H1 (cell line): Measurements from ENCODE around the gene CFAP91. TPM values are rescaled to one million over a fixed set of nuclear protein-coding genes. Genes with fewer than 3 reads are reported as not detected.

Source experiments
- CTCF ChIA-PET: fragments of 300-600 bp; sonication (Branson Sonifier 250); formaldehyde crosslinking; loops from one replicate; lab custom pipeline; 2021; ENCODE audit not compliant: partially characterized antibody; lab: Charles Lee
- POLR2A ChIA-PET: fragments of 300-600 bp; sonication (Branson Sonifier 250); formaldehyde crosslinking; loops from one replicate; lab custom pipeline; 2021; ENCODE audit warnings: inconsistent platforms; ENCODE audit not compliant: partially characterized antibody; lab: Charles Lee
- DNase-seq, 2 experiments: peaks; one replicate each; pipeline versions ENCODE4 v3.0.0 to v3.0.0-alpha.2; 2010 to 2022; ENCODE audit warnings: low spot score in 2 of 2, low read depth in 1 of 2, mixed read lengths in 1 of 2
- FAIRE-seq: peaks from 2 replicates; lab custom pipeline; 2011; peaks lifted over from hg19 to GRCh38; lab: Jason Lieb, UNC
- H2AFZ ChIP-seq: 2 replicates; pipeline ENCODE4 v1.8.1; 2012; ENCODE audit warnings: low read length, inconsistent platforms
- H2AK5ac ChIP-seq: 2 replicates; pipeline ENCODE4 v1.6.1; 2013; ENCODE audit warnings: low read depth, low read length
- H2BK120ac ChIP-seq: replicated peaks from 2 replicates; pipeline ENCODE3; 2013; ENCODE audit warnings: low read depth, low read length, inconsistent platforms
- H2BK12ac ChIP-seq: 2 replicates; pipeline ENCODE4 v1.6.1; 2013; ENCODE audit warnings: low read depth, low read length
- H2BK15ac ChIP-seq: 2 replicates; pipeline ENCODE4 v1.6.1; 2013; ENCODE audit warnings: low read length
- H2BK20ac ChIP-seq: 2 replicates; pipeline ENCODE4 v1.6.1; 2013; ENCODE audit warnings: low read length
- H2BK5ac ChIP-seq: 2 replicates; pipeline ENCODE4 v1.6.1; 2013; ENCODE audit warnings: low read depth, low read length
- H3K14ac ChIP-seq: 2 replicates; pipeline ENCODE4 v1.6.1; 2013; ENCODE audit warnings: inconsistent platforms; ENCODE audit not compliant: insufficient read length
- H3K18ac ChIP-seq: 2 replicates; pipeline ENCODE4 v1.6.1; 2013; ENCODE audit warnings: low read length; ENCODE audit errors: extremely low read depth
- H3K23ac ChIP-seq: 2 replicates; pipeline ENCODE4 v1.6.1; 2013; ENCODE audit warnings: inconsistent platforms; ENCODE audit not compliant: insufficient read length
- H3K23me2 ChIP-seq: 2 replicates; pipeline ENCODE4 v1.6.1; 2013; ENCODE audit warnings: low read depth, low read length
- H3K27ac ChIP-seq: 2 replicates; pipeline ENCODE4 v1.6.1; 2011; ENCODE audit warnings: low read depth, low read length, inconsistent platforms
- H3K27me3 ChIP-seq, 4 experiments: replicated peaks in 1 of 4; 1 replicate in 1 of 4; 2 replicates in 3 of 4; pipeline versions ENCODE4 v1.6.1 to v1.8.1; 2011 to 2013; ENCODE audit warnings: low read length in 3 of 4, mild to moderate bottlenecking in 3 of 4, inconsistent platforms in 2 of 4, mixed read lengths in 2 of 4, moderate library complexity in 1 of 4; ENCODE audit not compliant: control insufficient read depth in 3 of 4, insufficient read depth in 3 of 4; ENCODE audit errors: extremely low read depth in 1 of 4
- H3K36me3 ChIP-seq, 4 experiments: 2 replicates each; pipeline versions ENCODE4 v1.6.1 to v1.8.1; 2011 to 2013; ENCODE audit warnings: mild to moderate bottlenecking in 4 of 4, low read length in 3 of 4, moderate library complexity in 2 of 4, control low read depth in 1 of 4, inconsistent platforms in 1 of 4; ENCODE audit not compliant: insufficient read depth in 4 of 4, control insufficient read depth in 2 of 4
- H3K4ac ChIP-seq: replicated peaks from 2 replicates; pipeline ENCODE3; 2013; ENCODE audit warnings: low read length, low read depth, mixed read lengths, inconsistent platforms; ENCODE audit not compliant: insufficient read length
- H3K4me1 ChIP-seq, 4 experiments: replicated peaks in 1 of 4; 1 replicate in 1 of 4; 2 replicates in 3 of 4; pipeline versions ENCODE4 v1.6.1 to v1.8.1; 2011 to 2013; ENCODE audit warnings: low read length in 3 of 4, inconsistent platforms in 2 of 4, mixed read lengths in 1 of 4; ENCODE audit not compliant: insufficient read depth in 4 of 4, control insufficient read depth in 3 of 4
- H3K4me2 ChIP-seq, 2 experiments: 2 replicates each; pipeline versions ENCODE4 v1.6.1 to v1.8.1; 2011 to 2013; ENCODE audit warnings: low read depth in 2 of 2, low read length in 2 of 2, control low read depth in 1 of 2, inconsistent platforms in 1 of 2, mild to moderate bottlenecking in 1 of 2; ENCODE audit not compliant: insufficient read depth in 1 of 2
- H3K4me3 ChIP-seq, 4 experiments: fragments of 200-600, 300-600 bp in 1 of 4; sonication (generic), shearing (Covaris generic), sonication (Bioruptor Twin) in 1 of 4; 2 replicates each; pipeline versions ENCODE4 v1.5.1 to v1.8.1; 2011 to 2016; ENCODE audit warnings: low read length in 4 of 4, low read depth in 3 of 4, control low read depth in 2 of 4, inconsistent platforms in 2 of 4, mild to moderate bottlenecking in 2 of 4, mixed read lengths in 1 of 4, moderate library complexity in 1 of 4; ENCODE audit not compliant: insufficient read depth in 2 of 4; ENCODE audit errors: extremely low read depth in 1 of 4
- H3K56ac ChIP-seq: replicated peaks from 2 replicates; pipeline ENCODE3; 2013; ENCODE audit warnings: low read depth, mild to moderate bottlenecking, mixed read lengths, low read length, inconsistent platforms; ENCODE audit not compliant: insufficient read length
- H3K79me1 ChIP-seq: 2 replicates; pipeline ENCODE4 v1.6.1; 2013; ENCODE audit warnings: low read depth, low read length, control low read depth
- H3K79me2 ChIP-seq, 2 experiments: 2 replicates each; pipeline versions ENCODE4 v1.6.1 to v1.8.1; 2012 to 2013; ENCODE audit warnings: low read length in 2 of 2, mild to moderate bottlenecking in 2 of 2, inconsistent platforms in 1 of 2; ENCODE audit not compliant: insufficient read depth in 2 of 2, control insufficient read depth in 1 of 2
- H3K9ac ChIP-seq, 4 experiments: replicated peaks in 1 of 4; 1 replicate in 1 of 4; 2 replicates in 3 of 4; pipeline versions ENCODE4 v1.6.1 to v1.8.1; 2011 to 2013; ENCODE audit warnings: low read depth in 3 of 4, low read length in 3 of 4, control low read depth in 2 of 4, mild to moderate bottlenecking in 2 of 4, moderate library complexity in 2 of 4, inconsistent platforms in 1 of 4; ENCODE audit errors: extremely low read depth in 1 of 4
- H3K9me3 ChIP-seq, 2 experiments: 2 replicates each; pipeline versions ENCODE4 v1.6.1 to v1.8.1; 2012 to 2013; ENCODE audit warnings: mild to moderate bottlenecking in 2 of 2, moderate library complexity in 2 of 2, control low read depth in 1 of 2, inconsistent platforms in 1 of 2, low read depth in 1 of 2, low read length in 1 of 2, mixed read lengths in 1 of 2; ENCODE audit not compliant: insufficient read depth in 2 of 2
- H4K20me1 ChIP-seq, 2 experiments: replicated peaks in 1 of 2; 2 replicates each; pipeline versions ENCODE3 to v1.8.1; 2011 to 2013; ENCODE audit warnings: inconsistent platforms in 2 of 2, low read length in 2 of 2, mild to moderate bottlenecking in 1 of 2; ENCODE audit not compliant: insufficient read depth in 2 of 2, control insufficient read depth in 1 of 2
- H4K5ac ChIP-seq: 2 replicates; pipeline ENCODE4 v1.6.1; 2013; ENCODE audit warnings: low read length, low read depth, mixed read lengths, inconsistent platforms; ENCODE audit not compliant: insufficient read length
- H4K8ac ChIP-seq: 2 replicates; pipeline ENCODE4 v1.8.0; 2013; ENCODE audit warnings: mild to moderate bottlenecking, moderate library complexity, low read length, inconsistent platforms; ENCODE audit not compliant: insufficient read depth; ENCODE audit errors: extremely low read depth
- H4K91ac ChIP-seq: replicated peaks from 2 replicates; pipeline ENCODE3; 2013; ENCODE audit warnings: low read length, mixed read lengths, inconsistent platforms; ENCODE audit not compliant: insufficient read length
- JUND ChIP-seq: IDR thresholded peaks from 2 replicates; pipeline ENCODE4 v1.6.1; 2011; ENCODE audit warnings: mild to moderate bottlenecking, improper control_type of control experiment, low read length
- NANOG ChIP-seq: IDR thresholded peaks from 2 replicates; pipeline ENCODE4 v1.6.1; 2011; ENCODE audit warnings: low read length, low read depth, mild to moderate bottlenecking, inconsistent platforms; ENCODE audit not compliant: insufficient read depth, poor library complexity, severe bottlenecking
- POLR2A ChIP-seq, 2 experiments: IDR thresholded peaks; 1 replicate in 1 of 2; 2 replicates in 1 of 2; pipeline ENCODE4 v1.6.1; 2011; ENCODE audit warnings: low read depth in 2 of 2, low read length in 2 of 2, mild to moderate bottlenecking in 2 of 2; ENCODE audit errors: control extremely low read depth in 1 of 2
- POU5F1 ChIP-seq: IDR thresholded peaks from 2 replicates; pipeline ENCODE4 v1.6.1; 2011; ENCODE audit warnings: low read depth, mild to moderate bottlenecking, low read length, moderate library complexity
- RXRA ChIP-seq: IDR thresholded peaks from 2 replicates; pipeline ENCODE4 v1.6.1; 2011; ENCODE audit warnings: low read depth, mild to moderate bottlenecking, low read length, moderate library complexity; ENCODE audit not compliant: insufficient read depth
- TCF12 ChIP-seq: IDR thresholded peaks from 2 replicates; pipeline ENCODE4 v1.6.1; 2011; ENCODE audit warnings: low read depth, mild to moderate bottlenecking, low read length
- WGBS, 2 experiments: shearing (Covaris generic) in 1 of 2; methylation state at CpG; one replicate each; pipeline versions ENCODE4 v1.1.6 to v1.1.7; 2013 to 2015; ENCODE audit warnings: low lambda C conversion rate in 2 of 2, mixed read lengths in 2 of 2, inconsistent platforms in 1 of 2, low coverage in 1 of 2, missing lambda C conversion rate in 1 of 2; ENCODE audit not compliant: insufficient replicate concordance in 2 of 2, insufficient coverage in 1 of 2, insufficient read length in 1 of 2; ENCODE audit errors: extremely low coverage in 1 of 2, missing lambda C conversion rate in 1 of 2; 5-methylcytosine and 5-hydroxymethylcytosine counted together
- polyA plus RNA-seq, 7 experiments: library from polyadenylated mRNA; depleted of rRNA in 3 of 7; stranded (reverse) in 5 of 7; unstranded in 2 of 7; fragments of >200 nt in 5 of 7; fragments of 200-250 nt in 2 of 7; gene quantifications; 1 replicate in 5 of 7; 2 replicates in 1 of 7; 4 replicates in 1 of 7; pipeline versions ENCODE4 v1.2.1 to v1.2.3, GENCODE V29; 2011 to 2013; ENCODE audit warnings: missing spikeins in 2 of 7, mixed read lengths in 2 of 7
- total RNA-seq: library from RNA; stranded (reverse); fragmentation: NEBNext Ultra II Directional; extraction: Animal tissue kit (Norgen Biotek cat#: 25700); gene quantifications from 2 replicates; pipeline ENCODE4 v1.2.1, GENCODE V29; 2021
- TF ChIP-seq, protein P1 (sequence below): IDR thresholded peaks from 2 replicates; pipeline ENCODE4 v1.6.1; 2012; ENCODE audit warnings: inconsistent platforms

CFAP91 gene
- total and polyA plus RNA-seq, 2 of the 8 experiments (the other 6 are each of a cell fraction or from before 2014, with no cell fraction given), result 5.4 to 7.4 TPM

DNA sequence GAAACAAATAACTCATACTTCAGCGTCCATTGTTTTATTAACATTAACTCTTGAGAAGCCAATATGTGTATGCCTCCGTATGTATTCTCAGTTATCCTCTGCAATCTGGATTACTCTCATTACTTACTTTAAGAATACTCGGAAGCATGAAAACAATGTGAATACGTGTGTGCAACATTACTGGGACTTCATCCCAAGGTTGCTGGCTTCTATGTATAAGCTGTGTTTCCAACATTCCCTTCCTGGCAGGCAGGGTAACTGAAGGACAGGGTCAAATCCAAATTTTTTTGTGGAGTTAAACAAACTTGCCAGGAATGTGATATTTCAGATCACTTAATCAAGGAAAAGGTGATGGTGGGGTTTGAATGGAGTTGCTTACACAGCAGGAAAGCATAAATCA lies 44.5 kb downstream of the CFAP91 start:
- Histone ChIP-seq H3K4me1 (no peaks in the 10 kb centered on the region), H3K4me2 (no peak overlapping the region), H3K18ac (no peak overlapping the region), H3K79me2 (no peaks in the 10 kb centered on the region), H2BK12ac (no peak overlapping the region), H3K4me3 (no peak overlapping the region), H2AFZ (no peak overlapping the region), H3K9me3 (no peaks in the 10 kb centered on the region), H3K36me3 (no peaks in the 10 kb centered on the region), H3K9ac (no peak overlapping the region), H4K91ac (no peak overlapping the region), H4K20me1 (no peaks in the 10 kb centered on the region), H4K8ac (no peak overlapping the region), H4K5ac (no peak overlapping the region), H2AK5ac (no peak overlapping the region), H2BK20ac (no peak overlapping the region), H3K23ac (no peak overlapping the region), H3K27ac (no peak overlapping the region), H2BK120ac (no peak overlapping the region), H3K4ac (no peak overlapping the region), H3K56ac (no peak overlapping the region), H2BK5ac (no peak overlapping the region), H3K79me1 (no peaks in the 10 kb centered on the region), H3K23me2 (no peaks in the 10 kb centered on the region), H3K14ac (no peak overlapping the region), H3K27me3 (no peaks in the 10 kb centered on the region), H2BK15ac (no peak overlapping the region)
- TF ChIP-seq TCF12 (no peak), RXRA (no peak), POU5F1 (no peak), NANOG (no peak), JUND (no peak), POLR2A (IDR thresholded peaks at IDR 0.05; ENCODE audit: control extremely low read depth in 1 of 2, low read depth in 2 of 2, low read length in 2 of 2) (no peak)
- TF ChIP-seq, protein P1, sequence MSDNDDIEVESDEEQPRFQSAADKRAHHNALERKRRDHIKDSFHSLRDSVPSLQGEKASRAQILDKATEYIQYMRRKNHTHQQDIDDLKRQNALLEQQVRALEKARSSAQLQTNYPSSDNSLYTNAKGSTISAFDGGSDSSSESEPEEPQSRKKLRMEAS, result no peak
- ChIA-PET CTCF (interaction anchor here (1.0 to 1.2 kb wide), 3 partner anchors 15 to 58 kb away, joined by 3 read pairs; no protein-coding TSS in a partner anchor), POLR2A (interaction anchor here (0.6 to 1.7 kb wide), 2 partner anchors 42 to 296 kb away, joined by 3 to 4 read pairs; no protein-coding TSS in a partner anchor)
- DNase-seq, result no peak
- 89% methylated on average over 4 of the region's 4 CpGs; no CpG with 5 or more reads in 1 of the 2 experiments for WGBS, 2 experiments
- no peak for FAIRE-seq
